Right lobe of liver (tissue), 6 donors: ENCODE data around the gene KRTAP5-11. TPM values are rescaled to one million over a fixed set of nuclear protein-coding genes. Genes with fewer than 3 reads are reported as not detected.

Experiments used
- ATAC-seq, 4 donors: fragments of 200-7000 bp; cut with Tn5 transposase; one replicate each; pipeline ENCODE4 v1.9.1; 2020; ENCODE audit warnings: mild to moderate bottlenecking in 4 of 4, moderate library complexity in 4 of 4
- DNase-seq, 3 donors: peaks; one replicate each; pipeline ENCODE4 v3.0.0-alpha.2; 2020
- H3K27ac ChIP-seq, 3 donors: fragments of 200-600 bp; one replicate each; pipeline ENCODE4 v1.8.0; 2022
- H3K27me3 ChIP-seq, 2 donors: fragments of 200-600 bp; one replicate each; pipeline ENCODE4 v1.8.0; 2022
- H3K36me3 ChIP-seq, 4 donors: fragments of 200-600 bp; sonication (generic) in 1 of 4; one replicate each; pipeline versions ENCODE4 v1.5.1 to v1.8.0; 2017 to 2022; ENCODE audit warnings: control low read depth in 1 of 4
- H3K4me1 ChIP-seq, 4 donors: fragments of 200-600 bp; sonication (generic) in 1 of 4; one replicate each; pipeline versions ENCODE4 v1.5.1 to v1.8.0; 2017 to 2022; ENCODE audit warnings: control low read depth in 1 of 4
- H3K4me3 ChIP-seq, 3 donors: fragments of 200-600 bp; one replicate each; pipeline ENCODE4 v1.8.0; 2022
- H3K9me3 ChIP-seq, 4 donors: fragments of 200-600 bp; sonication (generic) in 1 of 4; one replicate each; pipeline versions ENCODE4 v1.5.1 to v1.8.0; 2017 to 2022; ENCODE audit warnings: control low read depth in 1 of 4
- POLR2A ChIP-seq: fragments of 450-650 bp; IDR thresholded peaks from one replicate; pipeline ENCODE4 v1.6.1; 2017; ENCODE audit warnings: antibody characterized with exemption, mild to moderate bottlenecking
- WGBS: methylation state at CpG from one replicate; pipeline ENCODE4 v1.1.6; 2018; ENCODE audit warnings: low coverage, low lambda C conversion rate; ENCODE audit not compliant: insufficient coverage; ENCODE audit errors: missing lambda C conversion rate; 5-methylcytosine and 5-hydroxymethylcytosine counted together
- intact Hi-C, 2 donors: fragments of 100-400 bp; cut with DNase I; formaldehyde crosslinking; loops; one replicate each; pipeline versions ENCODE4 v1.11.2 to v1.14.1; 2022
- total RNA-seq, 6 experiments: library from RNA; depleted of rRNA in 2 of 6; stranded (reverse); fragments of >200 nt in 2 of 6; fragmentation: NEBNext Ultra II Directional in 3 of 6; extraction: Animal tissue kit (Norgen Biotek cat#: 25700) in 3 of 6; gene quantifications; one replicate each; pipeline versions ENCODE4 v1.1.0 to v1.2.4, GENCODE V29; 2016 to 2023
- TF ChIP-seq, protein P1 (sequence below), 4 donors: fragments of 200-600 bp in 3 of 4; fragments of 450-650 bp in 1 of 4; IDR thresholded peaks; one replicate each; pipeline versions ENCODE4 v1.5.1 to v1.8.0; 2016 to 2022; ENCODE audit warnings: antibody characterized with exemption in 4 of 4, mild to moderate bottlenecking in 2 of 4
- donor health status: DM: no; HTN: yes; CAD: no.
- donor health status: DM: no; HTN: no; CAD: no.
- donor health status: DM: no; HTN: no; CAD: no.
- donor health status: DM: no; HTN: yes; CAD: no.
- donor health status: DM: no; HTN: yes; CAD: no.

The KRTAP5-11 gene
- total RNA-seq, 6 experiments from 2014 or later: not detected

DNA sequence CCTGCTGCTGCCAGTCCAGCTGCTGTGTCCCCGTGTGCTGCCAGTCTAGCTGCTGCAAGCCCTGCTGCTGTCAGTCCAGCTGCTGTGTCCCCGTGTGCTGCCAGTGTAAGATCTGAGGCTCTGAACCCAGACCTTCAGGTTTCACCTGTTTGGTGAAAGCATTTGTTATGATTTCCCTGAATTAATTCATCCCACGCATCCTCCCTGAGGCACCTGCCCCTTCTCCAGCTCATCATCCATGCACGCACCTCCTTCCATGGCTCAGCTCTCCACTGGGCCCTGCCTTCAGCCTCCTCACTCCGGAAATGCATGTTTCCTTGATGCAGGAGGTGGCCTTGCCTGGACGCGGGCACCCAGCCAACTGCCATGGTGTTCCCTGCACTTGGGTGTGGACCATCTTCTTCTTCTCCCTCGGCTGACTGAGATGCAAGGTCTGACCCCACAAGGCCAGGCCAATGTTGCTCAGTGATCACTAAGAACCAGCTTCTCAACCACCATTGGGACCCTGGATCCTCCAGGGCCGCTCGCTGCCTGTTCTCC lies 16.5 kb downstream of the KRTAP5-11 start:
- ATAC-seq (no peak), DNase-seq (no peak)
- WGBS: 58% methylated on average over 3 of the region's 10 CpGs
- intact Hi-C loops: no loop called here
- H3K9me3 ChIP-seq: no peaks in the 10 kb centered on the region
- TF ChIP-seq POLR2A: no peak
- TF ChIP-seq, protein P1, sequence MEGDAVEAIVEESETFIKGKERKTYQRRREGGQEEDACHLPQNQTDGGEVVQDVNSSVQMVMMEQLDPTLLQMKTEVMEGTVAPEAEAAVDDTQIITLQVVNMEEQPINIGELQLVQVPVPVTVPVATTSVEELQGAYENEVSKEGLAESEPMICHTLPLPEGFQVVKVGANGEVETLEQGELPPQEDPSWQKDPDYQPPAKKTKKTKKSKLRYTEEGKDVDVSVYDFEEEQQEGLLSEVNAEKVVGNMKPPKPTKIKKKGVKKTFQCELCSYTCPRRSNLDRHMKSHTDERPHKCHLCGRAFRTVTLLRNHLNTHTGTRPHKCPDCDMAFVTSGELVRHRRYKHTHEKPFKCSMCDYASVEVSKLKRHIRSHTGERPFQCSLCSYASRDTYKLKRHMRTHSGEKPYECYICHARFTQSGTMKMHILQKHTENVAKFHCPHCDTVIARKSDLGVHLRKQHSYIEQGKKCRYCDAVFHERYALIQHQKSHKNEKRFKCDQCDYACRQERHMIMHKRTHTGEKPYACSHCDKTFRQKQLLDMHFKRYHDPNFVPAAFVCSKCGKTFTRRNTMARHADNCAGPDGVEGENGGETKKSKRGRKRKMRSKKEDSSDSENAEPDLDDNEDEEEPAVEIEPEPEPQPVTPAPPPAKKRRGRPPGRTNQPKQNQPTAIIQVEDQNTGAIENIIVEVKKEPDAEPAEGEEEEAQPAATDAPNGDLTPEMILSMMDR (IDR thresholded peaks at IDR 0.05): no peak
- no peaks in the 10 kb centered on the region for H3K27me3 ChIP-seq
- H3K36me3 ChIP-seq: no peaks in the 10 kb centered on the region
- no peak overlapping the region for H3K4me3 ChIP-seq
- no peaks in the 10 kb centered on the region for H3K4me1 ChIP-seq
- H3K27ac ChIP-seq: no peak overlapping the region

DNA sequence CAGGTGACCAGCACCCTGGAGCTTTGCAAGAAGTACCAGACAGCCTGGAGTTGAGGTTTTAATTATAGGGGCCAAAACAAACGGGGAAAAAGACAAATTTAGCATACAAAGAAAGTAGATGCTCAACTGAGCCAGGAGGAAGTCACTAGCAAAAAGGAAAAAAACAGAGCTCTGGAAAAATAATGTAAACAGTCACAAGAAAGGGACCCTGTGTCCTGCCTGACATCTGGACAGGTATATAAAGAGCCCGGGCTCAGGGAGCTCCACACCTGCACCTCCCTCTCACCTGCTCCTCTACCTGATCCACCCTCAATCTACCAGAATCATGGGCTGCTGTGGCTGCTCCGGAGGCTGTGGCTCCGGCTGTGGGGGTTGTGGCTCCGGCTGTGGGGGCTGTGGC lies 17.4 kb downstream of the KRTAP5-11 start, which contains the start of gene KRTAP5-10:
Gene KRTAP5-10, plus strand, starts transcription at position 301 of the 400 bp plus-strand sequence. Its CDS starts 25 bp downstream, at position 326.
- Histone ChIP-seq H3K27me3 (no peaks in the 10 kb centered on the region), H3K36me3 (no peaks in the 10 kb centered on the region), H3K27ac (no peak within 1 kb of the TSS), H3K9me3 (no peaks in the 10 kb centered on the region), H3K4me1 (no peaks in the 10 kb centered on the region), H3K4me3 (no peak within 1 kb of the TSS)
- WGBS: 33% methylated on average over 1 of the region's 5 CpGs
- no peak for TF ChIP-seq POLR2A
- intact Hi-C loops: no loop called here
- ATAC-seq (no peak), DNase-seq (no peak)

DNA sequence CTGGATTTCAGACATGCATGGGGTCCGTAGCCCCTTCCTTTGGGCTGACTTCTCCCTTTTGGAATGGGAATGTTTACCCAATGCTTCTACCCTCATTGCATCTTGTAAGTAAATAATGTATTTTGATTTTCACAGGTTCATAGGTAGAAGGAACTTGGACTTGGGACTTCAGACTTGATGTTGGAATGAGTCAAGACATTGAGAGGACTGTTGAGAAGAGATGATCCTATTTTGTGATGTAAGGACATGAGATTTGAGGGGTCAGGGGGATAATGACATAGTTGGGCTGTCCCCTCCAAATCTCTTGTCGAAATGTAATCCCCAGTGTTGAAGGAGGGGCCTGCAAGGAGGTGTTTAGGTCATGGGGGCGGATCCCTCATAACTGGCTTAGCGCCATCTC lies 18.2 kb downstream of the KRTAP5-11 start:
- Histone ChIP-seq H3K9me3 (no peaks in the 10 kb centered on the region), H3K4me1 (no peaks in the 10 kb centered on the region), H3K27ac (no peak overlapping the region), H3K27me3 (no peaks in the 10 kb centered on the region), H3K36me3 (no peaks in the 10 kb centered on the region), H3K4me3 (no peak overlapping the region)
- intact Hi-C loops: no loop called here
- DNase-seq (no peak), ATAC-seq (peak; percentile 29 to 69 (median 36))
- WGBS: 40% methylated on average over 1 of the region's 4 CpGs
- no peak for TF ChIP-seq POLR2A
- TF ChIP-seq, protein P1 (IDR thresholded peaks at IDR 0.05): no peak

DNA sequence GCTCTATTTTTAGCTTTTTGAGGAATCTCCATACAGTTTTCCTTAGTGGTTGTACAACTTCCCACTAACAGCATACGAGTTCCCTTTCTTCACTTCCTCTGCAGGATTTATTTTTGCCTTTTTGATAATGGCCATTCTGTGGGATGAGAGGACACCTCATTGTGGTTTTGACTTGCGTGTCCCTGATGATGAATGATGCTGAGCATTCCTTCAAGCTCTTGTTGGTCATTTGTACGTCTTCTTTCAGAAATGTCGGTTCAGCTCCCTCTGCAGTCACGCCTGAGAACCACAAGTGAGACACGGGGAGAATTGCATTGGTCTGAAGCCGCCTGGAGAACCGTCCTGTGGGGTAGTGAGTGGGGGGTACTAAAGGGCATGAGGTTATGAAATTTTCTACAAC lies 19.3 kb downstream of the KRTAP5-11 start:
- TF ChIP-seq, protein P1 (IDR thresholded peaks at IDR 0.05): peak; percentile 54 to 60 (median 56)
- TF ChIP-seq POLR2A: no peak
- H3K4me3 ChIP-seq: no peak overlapping the region
- peak; percentile 81 to 91 (median 86) for ATAC-seq
- no peaks in the 10 kb centered on the region for H3K4me1 ChIP-seq
- peak in 2 of 3 donors; percentile 43 to 63 for DNase-seq
- H3K27me3 ChIP-seq: no peaks in the 10 kb centered on the region
- intact Hi-C loops: no loop called here
- H3K36me3 ChIP-seq: no peaks in the 10 kb centered on the region
- H3K9me3 ChIP-seq: no peaks in the 10 kb centered on the region
- H3K27ac ChIP-seq: no peak overlapping the region
- WGBS: 10% methylated on average over 8 of the region's 8 CpGs

DNA sequence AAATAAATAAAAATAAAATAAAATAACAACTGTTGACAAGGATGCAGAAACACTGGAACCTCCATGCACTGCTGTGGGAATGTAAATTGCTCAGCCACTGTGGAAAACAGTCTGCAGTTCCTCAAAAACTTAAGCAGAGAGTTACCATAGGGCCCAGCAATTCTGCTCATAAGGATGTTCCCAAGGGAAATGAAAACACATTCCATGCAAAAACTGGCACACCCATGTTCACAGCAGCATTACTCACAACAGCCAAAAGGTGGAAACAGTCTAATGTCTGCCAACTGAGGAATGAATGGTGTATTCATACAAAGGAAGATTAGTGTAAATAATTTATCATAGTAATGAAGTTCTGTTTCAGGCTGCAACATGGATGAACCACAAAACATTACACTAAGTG lies 20.6 kb downstream of the KRTAP5-11 start:
- no peaks in the 10 kb centered on the region for H3K27me3 ChIP-seq
- H3K4me3 ChIP-seq: no peak overlapping the region
- H3K27ac ChIP-seq: no peak overlapping the region
- TF ChIP-seq, protein P1 (IDR thresholded peaks at IDR 0.05): no peak
- TF ChIP-seq POLR2A: no peak
- H3K36me3 ChIP-seq: no peaks in the 10 kb centered on the region
- no peaks in the 10 kb centered on the region for H3K4me1 ChIP-seq
- no peak for ATAC-seq
- DNase-seq: no peak
- no peaks in the 10 kb centered on the region for H3K9me3 ChIP-seq
- intact Hi-C loops: no loop called here
